Thymus (tissue), 11 donors: ENCODE data around the gene ZNF793. TPM values are rescaled to one million over a fixed set of nuclear protein-coding genes. Genes with fewer than 3 reads are reported as not detected.

Source experiments
- DNase-seq, 9 donors: peaks; one replicate each; pipeline ENCODE4 v3.0.0-alpha.2; 2013; ENCODE audit warnings: low spot score in 9 of 9, low read depth in 6 of 9, missing footprints in 1 of 9
- H3K27ac ChIP-seq, 2 donors: one replicate each; pipeline ENCODE4 v1.5.1; 2013; ENCODE audit warnings: control low read depth in 1 of 2, low read depth in 1 of 2, low read length in 1 of 2, mild to moderate bottlenecking in 1 of 2, moderate library complexity in 1 of 2
- H3K27me3 ChIP-seq, 2 donors: one replicate each; pipeline ENCODE4 v1.5.1; 2013; ENCODE audit warnings: low read length in 1 of 2; ENCODE audit not compliant: control insufficient read depth in 2 of 2, insufficient read depth in 1 of 2
- H3K36me3 ChIP-seq, 2 donors: one replicate each; pipeline ENCODE4 v1.5.1; 2013; ENCODE audit warnings: low read length in 1 of 2, mild to moderate bottlenecking in 1 of 2, moderate library complexity in 1 of 2; ENCODE audit not compliant: control insufficient read depth in 2 of 2, insufficient read depth in 2 of 2
- H3K4me1 ChIP-seq, 2 donors: one replicate each; pipeline ENCODE4 v1.5.1; 2013; ENCODE audit warnings: low read length in 2 of 2; ENCODE audit not compliant: control insufficient read depth in 2 of 2, insufficient read depth in 2 of 2
- H3K4me3 ChIP-seq, 2 donors: one replicate each; pipeline ENCODE4 v1.5.1; 2013; ENCODE audit warnings: low read length in 2 of 2, control low read depth in 1 of 2, mild to moderate bottlenecking in 1 of 2
- H3K9me3 ChIP-seq, 2 donors: one replicate each; pipeline ENCODE4 v1.5.1; 2013; ENCODE audit warnings: low read length in 1 of 2, mild to moderate bottlenecking in 1 of 2; ENCODE audit not compliant: control insufficient read depth in 2 of 2, insufficient read depth in 1 of 2
- WGBS: extraction: QIAGEN DNeasy Blood & Tissue Kit; methylation state at CpG from one replicate; pipeline ENCODE4 v1.1.7; 2013; 5-methylcytosine and 5-hydroxymethylcytosine counted together
- polyA plus RNA-seq: library from polyadenylated mRNA; stranded (reverse); fragments of 200-250 nt; gene quantifications from one replicate; pipeline ENCODE4 v1.2.3, GENCODE V29; 2013
- total RNA-seq: library from RNA; stranded (reverse); fragments of 120-200 nt; gene quantifications from one replicate; pipeline ENCODE4 v1.2.4, GENCODE V29; 2013
- donor health status: healthy.

The ZNF793 gene
- total and polyA plus RNA-seq, 2 donors = 2.5 to 3.8 TPM

DNA sequence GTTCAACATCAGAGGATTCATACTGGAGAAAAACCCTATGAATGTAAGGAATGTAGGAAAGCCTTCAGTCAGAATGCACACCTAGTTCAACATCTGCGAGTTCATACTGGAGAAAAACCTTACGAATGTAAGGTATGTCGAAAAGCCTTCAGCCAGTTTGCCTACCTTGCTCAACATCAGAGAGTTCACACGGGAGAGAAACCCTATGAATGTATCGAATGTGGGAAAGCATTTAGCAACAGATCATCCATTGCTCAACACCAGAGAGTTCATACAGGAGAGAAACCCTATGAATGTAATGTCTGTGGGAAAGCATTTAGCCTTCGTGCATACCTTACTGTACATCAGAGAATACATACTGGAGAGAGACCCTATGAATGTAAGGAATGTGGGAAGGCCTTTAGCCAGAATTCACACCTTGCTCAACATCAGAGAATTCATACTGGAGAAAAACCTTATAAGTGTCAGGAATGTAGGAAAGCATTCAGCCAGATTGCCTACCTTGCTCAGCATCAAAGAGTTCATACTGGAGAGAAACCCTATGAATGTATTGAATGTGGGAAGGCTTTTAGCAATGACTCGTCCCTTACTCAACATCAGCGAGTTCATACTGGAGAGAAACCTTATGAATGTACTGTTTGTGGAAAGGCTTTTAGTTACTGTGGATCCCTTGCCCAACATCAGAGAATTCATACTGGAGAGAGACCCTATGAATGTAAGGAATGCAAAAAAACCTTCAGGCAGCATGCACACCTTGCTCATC, 22.2 kb upstream of the ZNF793 start:
- Histone ChIP-seq H3K4me1 (no peaks in the 10 kb centered on the region), H3K27me3 (no peaks in the 10 kb centered on the region), H3K4me3 (no peak overlapping the region), H3K9me3 (peaks cover 10 to 24% of the 10 kb centered on the region in 2 donors), H3K27ac (no peak overlapping the region), H3K36me3 (peaks cover 8 to 10% of the 10 kb centered on the region in 2 donors)
- no peak for DNase-seq
- WGBS = 98% methylated on average over 8 of the region's 8 CpGs

DNA sequence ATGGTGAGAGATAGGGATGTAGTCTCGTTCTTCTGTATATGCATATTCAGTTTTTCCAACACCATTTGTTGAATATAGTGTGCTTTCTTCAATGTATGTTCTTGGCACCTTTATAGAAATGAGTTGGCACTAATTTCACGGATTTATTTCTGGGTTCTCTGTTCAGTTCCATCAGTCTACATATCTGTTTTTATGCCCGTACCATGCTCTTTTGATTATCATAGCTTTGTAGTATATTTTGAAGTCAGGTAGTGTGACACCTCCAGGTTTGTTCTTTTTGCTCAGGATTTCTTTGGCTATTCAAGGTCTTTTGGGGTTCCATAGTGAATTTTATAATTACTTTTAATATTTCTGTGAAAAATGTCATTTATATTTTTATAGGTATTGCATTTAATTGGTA, 14.5 kb upstream of the ZNF793 start:
- H3K27ac ChIP-seq = no peak overlapping the region
- H3K36me3 ChIP-seq = no peaks in the 10 kb centered on the region
- no peak for DNase-seq
- no peaks in the 10 kb centered on the region for H3K27me3 ChIP-seq
- H3K4me1 ChIP-seq = no peaks in the 10 kb centered on the region
- 82% methylated on average over 3 of the region's 3 CpGs for WGBS
- peaks cover 0 to 8% of the 10 kb centered on the region in 2 donors for H3K9me3 ChIP-seq
- H3K4me3 ChIP-seq = no peak overlapping the region

DNA sequence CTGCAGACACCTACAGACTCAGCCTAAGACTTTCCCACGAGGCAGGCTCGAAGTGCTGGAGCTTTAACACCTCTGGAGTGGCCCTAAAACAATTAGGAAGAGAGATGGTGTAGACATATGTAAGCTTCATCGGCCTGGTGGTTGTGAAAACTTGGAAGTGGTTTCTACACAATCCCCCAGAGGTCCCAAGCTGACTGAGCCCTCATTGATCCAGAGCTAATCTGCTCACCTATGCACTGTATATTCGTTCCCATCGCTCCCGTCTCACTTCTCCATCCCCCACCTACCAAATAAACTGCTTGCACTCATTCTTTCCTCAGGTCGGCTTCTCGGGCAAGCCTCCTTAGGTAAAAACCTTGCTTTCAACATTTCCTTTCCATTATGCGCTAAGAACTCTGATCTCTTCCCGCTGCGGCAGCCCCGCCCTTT, 767 bp upstream of the ZNF793 start:
- no peak for DNase-seq
- 10% methylated on average over 12 of the region's 12 CpGs for WGBS
- Histone ChIP-seq H3K4me3 (peak overlapping the region; percentile 48 to 66), H3K36me3 (no peaks in the 10 kb centered on the region), H3K27me3 (no peaks in the 10 kb centered on the region), H3K9me3 (peaks cover 1 to 19% of the 10 kb centered on the region in 2 donors), H3K4me1 (peaks cover 0 to 6% of the 10 kb centered on the region in 2 donors), H3K27ac (peak overlapping the region; percentile 90 to 95)

DNA sequence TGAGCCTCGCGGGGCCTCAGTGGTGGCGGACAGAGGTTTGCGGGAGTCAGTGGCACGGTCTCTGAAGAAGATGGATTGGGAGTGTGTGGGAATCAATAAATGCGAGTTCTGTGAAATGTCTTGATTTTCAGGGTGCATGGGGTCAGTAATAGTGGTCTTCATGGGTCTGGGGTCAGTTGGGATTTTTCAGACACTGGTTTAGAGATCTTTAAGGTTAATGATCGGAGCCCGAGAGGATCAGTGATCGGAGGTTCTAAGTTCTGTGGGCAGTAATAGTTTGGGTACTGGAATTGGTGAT, 377 bp downstream of the ZNF793 start:
- Histone ChIP-seq H3K27me3 (no peaks in the 10 kb centered on the region), H3K36me3 (no peaks in the 10 kb centered on the region), H3K4me1 (peaks cover 0 to 6% of the 10 kb centered on the region in 2 donors), H3K4me3 (peak overlapping the region; percentile 48 to 66), H3K27ac (peak overlapping the region in 1 of 2 donors; percentile 90), H3K9me3 (peaks cover 2 to 15% of the 10 kb centered on the region in 2 donors)
- DNase-seq = no peak
- WGBS = 7% methylated on average over 9 of the region's 9 CpGs

DNA sequence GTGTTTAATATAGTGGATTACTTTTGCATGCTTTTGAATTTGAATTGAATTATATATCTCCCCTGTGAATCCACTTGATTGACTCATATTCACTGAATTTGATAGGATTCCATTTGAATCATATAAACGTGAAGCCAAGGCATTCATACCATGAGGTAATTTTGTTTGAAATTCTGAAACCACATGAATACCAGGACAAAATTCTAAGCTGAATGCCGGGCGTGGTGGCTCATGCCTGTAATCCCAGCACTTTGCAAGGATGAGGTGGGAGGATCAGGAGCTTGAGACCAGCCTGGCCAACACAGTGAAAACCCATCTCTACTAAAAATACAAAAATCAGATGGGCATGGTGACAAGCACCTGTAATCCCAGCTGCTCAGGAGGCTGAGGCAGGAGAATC, 4.4 kb downstream of the ZNF793 start:
- DNase-seq = no peak
- Histone ChIP-seq H3K9me3 (peaks cover 2 to 7% of the 10 kb centered on the region in 2 donors), H3K4me3 (no peak overlapping the region), H3K36me3 (no peaks in the 10 kb centered on the region), H3K4me1 (no peaks in the 10 kb centered on the region), H3K27ac (no peak overlapping the region), H3K27me3 (no peaks in the 10 kb centered on the region)
- 96% methylated on average over 3 of the region's 3 CpGs for WGBS

DNA sequence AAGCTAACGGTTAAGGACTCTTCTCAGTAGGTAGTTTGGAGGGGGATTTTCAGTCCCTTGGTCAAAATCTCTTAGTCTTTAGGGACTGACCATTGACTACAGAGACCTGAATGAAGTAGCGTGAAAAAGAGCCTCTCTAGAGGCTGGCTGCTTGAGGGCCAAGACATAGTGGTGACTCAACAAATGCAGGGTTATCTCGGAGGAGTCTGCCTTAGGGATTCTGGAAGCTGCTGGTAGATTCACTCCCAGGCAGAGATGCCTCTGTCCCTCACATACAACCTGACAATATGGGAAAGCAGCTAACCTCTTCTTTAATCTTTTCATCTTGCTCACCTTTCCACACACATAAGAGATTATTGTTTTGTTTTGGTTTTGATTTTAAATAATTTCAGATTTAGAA, 5.1 kb downstream of the ZNF793 start:
- no peak overlapping the region for H3K4me3 ChIP-seq
- peaks cover 2% of the 10 kb centered on the region in 2 donors for H3K9me3 ChIP-seq
- H3K4me1 ChIP-seq = no peaks in the 10 kb centered on the region
- no peaks in the 10 kb centered on the region for H3K27me3 ChIP-seq
- WGBS = 98% methylated on average over 3 of the region's 3 CpGs
- DNase-seq = no peak
- no peaks in the 10 kb centered on the region for H3K36me3 ChIP-seq
- no peak overlapping the region for H3K27ac ChIP-seq

DNA sequence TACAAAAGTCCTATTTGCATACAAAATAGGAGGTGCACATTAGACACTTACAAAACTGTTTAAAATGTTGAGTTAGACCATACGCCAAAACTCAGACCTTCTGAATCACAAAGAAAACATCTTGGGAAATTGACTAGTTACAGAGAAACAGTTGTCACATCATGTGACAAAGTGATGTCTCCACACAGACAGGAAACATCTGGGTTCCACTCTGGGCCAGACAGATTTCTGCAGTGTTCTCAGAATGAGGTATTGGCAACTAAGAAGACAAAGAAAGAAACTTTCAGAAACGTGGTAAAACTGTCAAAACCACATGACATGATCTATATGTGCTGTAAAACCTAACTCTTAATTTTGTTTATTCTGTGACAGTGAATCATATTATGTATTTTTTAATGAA, 6.7 kb downstream of the ZNF793 start:
- H3K4me1 ChIP-seq = no peaks in the 10 kb centered on the region
- DNase-seq = no peak
- H3K9me3 ChIP-seq = peaks cover 3% of the 10 kb centered on the region in 2 donors
- no peak overlapping the region for H3K27ac ChIP-seq
- no peak overlapping the region for H3K4me3 ChIP-seq
- 33% methylated on average over 2 of the region's 2 CpGs for WGBS
- H3K27me3 ChIP-seq = no peaks in the 10 kb centered on the region
- H3K36me3 ChIP-seq = no peaks in the 10 kb centered on the region

DNA sequence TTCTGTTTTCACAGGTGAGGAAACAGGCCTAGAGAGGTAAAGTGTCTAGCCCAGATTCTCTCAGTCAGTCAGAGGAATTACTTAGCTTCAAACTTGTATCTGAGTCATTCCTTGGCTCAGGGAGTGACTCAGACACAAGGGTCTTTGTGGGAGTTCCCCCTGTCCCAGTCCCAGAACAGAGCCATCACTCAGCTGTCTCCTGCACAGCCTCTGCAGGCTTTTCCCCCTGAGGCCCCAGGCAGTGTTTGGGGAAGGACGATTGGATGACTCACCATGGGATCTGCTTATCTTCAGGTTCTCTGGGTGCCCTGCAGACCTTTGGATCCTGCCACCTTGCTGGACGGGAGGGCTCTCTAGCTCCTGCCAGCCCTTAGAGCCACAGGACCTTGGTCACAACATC, 13.2 kb downstream of the ZNF793 start:
- WGBS = 93% methylated on average over 2 of the region's 2 CpGs
- no peak overlapping the region for H3K27ac ChIP-seq
- H3K9me3 ChIP-seq = peaks cover 6% of the 10 kb centered on the region in 2 donors
- H3K4me3 ChIP-seq = no peak overlapping the region
- H3K4me1 ChIP-seq = no peaks in the 10 kb centered on the region
- DNase-seq = no peak
- H3K36me3 ChIP-seq = no peaks in the 10 kb centered on the region
- no peaks in the 10 kb centered on the region for H3K27me3 ChIP-seq

DNA sequence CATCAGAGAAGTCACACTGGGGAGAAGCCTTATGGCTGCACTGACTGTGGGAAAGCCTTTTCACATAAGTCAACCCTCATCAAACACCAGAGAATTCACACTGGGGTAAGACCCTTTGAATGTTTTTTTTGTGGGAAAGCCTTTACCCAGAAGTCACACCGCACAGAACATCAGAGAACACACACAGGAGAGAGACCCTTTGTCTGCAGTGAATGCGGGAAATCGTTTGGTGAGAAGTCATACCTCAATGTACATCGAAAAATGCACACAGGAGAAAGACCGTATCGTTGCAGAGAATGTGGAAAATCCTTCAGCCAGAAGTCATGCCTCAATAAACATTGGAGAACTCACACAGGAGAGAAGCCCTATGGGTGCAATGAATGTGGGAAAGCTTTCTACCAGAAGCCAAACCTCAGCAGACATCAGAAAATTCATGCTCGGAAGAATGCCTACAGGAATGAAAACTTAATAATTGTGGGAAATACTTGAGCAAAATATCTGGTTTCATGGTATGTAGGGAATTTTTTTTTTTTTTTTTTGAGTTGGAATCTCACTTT, 30.7 kb downstream of the ZNF793 start:
- Histone ChIP-seq H3K9me3 (peaks cover 8 to 24% of the 10 kb centered on the region in 2 donors), H3K4me3 (no peak overlapping the region), H3K27me3 (no peaks in the 10 kb centered on the region), H3K27ac (no peak overlapping the region), H3K4me1 (no peaks in the 10 kb centered on the region), H3K36me3 (peaks cover 2 to 13% of the 10 kb centered on the region in 2 donors)
- 98% methylated on average over 7 of the region's 7 CpGs for WGBS
- DNase-seq = no peak
